HCT116 (cell line): ENCODE measurements around the gene UPK2. TPM values are rescaled to one million over a fixed set of nuclear protein-coding genes. Genes with fewer than 3 reads are reported as not detected.

Experiments
- ATAC-seq: fragments of 200-7000 bp; cut with Tn5 transposase; 2 replicates; pipeline ENCODE4 v1.9.1; 2020; ENCODE audit warnings: mild to moderate bottlenecking, moderate library complexity
- BruUV-seq: library from RNA; stranded (reverse); fragments of 400-500 nt; replicated peaks from 2 replicates; lab custom pipeline; 2021; lab: Mats Ljungman, UMichigan
- CTCF ChIA-PET: fragments of 300-600 bp; sonication (Branson Sonifier 250); formaldehyde crosslinking; loops from one replicate; lab custom pipeline; 2021; ENCODE audit warnings: antibody characterized with exemption; lab: Charles Lee
- POLR2A ChIA-PET: fragments of 300-600, 350-600 bp; sonication (Branson Sonifier 250); formaldehyde crosslinking; loops from one replicate; lab custom pipeline; 2021; ENCODE audit warnings: antibody characterized with exemption; lab: Charles Lee
- RAD21 ChIA-PET, 2 experiments: fragments of 300-600 bp; sonication (Branson Sonifier 250); formaldehyde crosslinking; loops; one replicate each; lab custom pipeline; 2023; ENCODE audit warnings: low total read pairs in 2 of 2; ENCODE audit not compliant: uncharacterized antibody in 2 of 2, unreplicated experiment in 2 of 2, low non-redundant PET in 1 of 2; lab: Charles Lee
- DNase-seq: peaks from one replicate; pipeline ENCODE4 v3.0.0-alpha.2; 2010; ENCODE audit warnings: low read depth, low spot score
- H2AFZ ChIP-seq: fragments of 200-600 bp; shearing (Covaris generic), sonication (generic); 2 replicates; pipeline ENCODE4 v1.6.1; 2017; ENCODE audit warnings: low read depth, mixed run types, mixed read lengths, antibody characterized with exemption, low read length; ENCODE audit not compliant: poor library complexity, severe bottlenecking
- H3K27ac ChIP-seq: 2 replicates; pipeline ENCODE4 v1.5.1; 2012; ENCODE audit warnings: low read depth, low read length
- H3K27me3 ChIP-seq: fragments of 200-600 bp; sonication (generic); 2 replicates; pipeline ENCODE4 v1.6.1; 2016; ENCODE audit warnings: mixed run types, low read length, mixed read lengths; ENCODE audit not compliant: insufficient read depth
- H3K36me3 ChIP-seq, 2 experiments: fragments of 200-500 bp in 1 of 2; fragments of 200-600 bp in 1 of 2; sonication (Bioruptor generic) in 1 of 2; sonication (generic) in 1 of 2; 2 replicates each; pipeline versions ENCODE4 v1.5.1 to v1.6.1; 2014 to 2016; ENCODE audit warnings: low read length in 2 of 2, inconsistent platforms in 1 of 2, mixed read lengths in 1 of 2, mixed run types in 1 of 2; ENCODE audit not compliant: insufficient read depth in 2 of 2, control insufficient read depth in 1 of 2
- H3K4me1 ChIP-seq, 2 experiments: fragments of 200-600 bp in 1 of 2; sonication (generic) in 1 of 2; 2 replicates each; pipeline versions ENCODE4 v1.5.1 to v1.6.1; 2012 to 2017; ENCODE audit warnings: low read length in 2 of 2, inconsistent platforms in 1 of 2, mild to moderate bottlenecking in 1 of 2, mixed read lengths in 1 of 2, mixed run types in 1 of 2, moderate library complexity in 1 of 2; ENCODE audit not compliant: insufficient read depth in 2 of 2, control insufficient read depth in 1 of 2
- H3K4me2 ChIP-seq: fragments of 200-600 bp; sonication (generic); 2 replicates; pipeline ENCODE4 v1.6.1; 2017; ENCODE audit warnings: mixed run types, low read length, mixed read lengths
- H3K4me3 ChIP-seq, 2 experiments: fragments of 200-600 bp in 1 of 2; sonication (generic) in 1 of 2; replicated peaks in 1 of 2; 2 replicates each; pipeline ENCODE4 v1.5.1; 2011 to 2016; ENCODE audit warnings: low read length in 2 of 2, control low read depth in 1 of 2, low read depth in 1 of 2, mild to moderate bottlenecking in 1 of 2, mixed read lengths in 1 of 2, mixed run types in 1 of 2
- H3K79me2 ChIP-seq: fragments of 200-600 bp; sonication (generic); 2 replicates; pipeline ENCODE4 v1.6.1; 2017; ENCODE audit warnings: mild to moderate bottlenecking, mixed run types, low read length, moderate library complexity, mixed read lengths; ENCODE audit not compliant: insufficient read depth
- H3K9ac ChIP-seq: fragments of 200-600 bp; sonication (generic); 2 replicates; pipeline ENCODE4 v1.6.1; 2016; ENCODE audit warnings: low read length, mixed read lengths
- H3K9me2 ChIP-seq: fragments of 200-600 bp; sonication (generic), shearing (Covaris generic); 2 replicates; pipeline ENCODE4 v1.6.1; 2017; ENCODE audit warnings: mixed run types, mild to moderate bottlenecking, moderate library complexity; ENCODE audit not compliant: insufficient read depth
- H3K9me3 ChIP-seq, 2 experiments: fragments of 200-500 bp in 1 of 2; fragments of 200-600 bp in 1 of 2; sonication (Bioruptor generic) in 1 of 2; sonication (generic) in 1 of 2; 2 replicates each; pipeline ENCODE4 v1.6.1; 2014 to 2017; ENCODE audit warnings: low read length in 2 of 2, mixed read lengths in 2 of 2, inconsistent platforms in 1 of 2, low read depth in 1 of 2, mild to moderate bottlenecking in 1 of 2, mixed run types in 1 of 2, moderate library complexity in 1 of 2; ENCODE audit not compliant: control insufficient read depth in 1 of 2, insufficient read depth in 1 of 2
- H4K20me1 ChIP-seq: fragments of 200-600 bp; sonication (generic), shearing (Covaris generic); 2 replicates; pipeline ENCODE4 v1.6.1; 2017; ENCODE audit warnings: mixed run types, mild to moderate bottlenecking, moderate library complexity; ENCODE audit not compliant: insufficient read depth
- CBX3 ChIP-seq: IDR thresholded peaks from 2 replicates; pipeline ENCODE4 v1.6.1; 2012; ENCODE audit warnings: low read depth
- CTCF ChIP-seq, 3 experiments: fragments of 200-600 bp in 1 of 3; sonication (generic) in 1 of 3; IDR thresholded peaks in 2 of 3; conservative IDR thresholded peaks in 1 of 3; 2 replicates each; pipeline ENCODE4 v1.5.1; 2012 to 2017; ENCODE audit warnings: low read depth in 2 of 3, low read length in 2 of 3, antibody characterized with exemption in 1 of 3, borderline replicate concordance in 1 of 3, control low read depth in 1 of 3, mild to moderate bottlenecking in 1 of 3, mixed read lengths in 1 of 3, mixed run types in 1 of 3, moderate library complexity in 1 of 3; ENCODE audit not compliant: insufficient read depth in 1 of 3
- EGR1 ChIP-seq: IDR thresholded peaks from 2 replicates; pipeline ENCODE4 v1.6.1; 2012; ENCODE audit warnings: low read depth
- EZH2 ChIP-seq: fragments of 200-600 bp; sonication (generic); IDR thresholded peaks from 2 replicates; pipeline ENCODE4 v1.6.1; 2017; ENCODE audit warnings: antibody characterized with exemption, mixed run types
- JUND ChIP-seq: IDR thresholded peaks from 2 replicates; pipeline ENCODE4 v1.6.1; 2012
- MAX ChIP-seq: IDR thresholded peaks from 2 replicates; pipeline ENCODE4 v1.6.1; 2012
- POLR2A ChIP-seq: IDR thresholded peaks from 2 replicates; pipeline ENCODE4 v1.7.0; 2011; ENCODE audit warnings: borderline replicate concordance; ENCODE audit not compliant: insufficient read depth, insufficient read length; ENCODE audit errors: extremely low read depth
- RAD21 ChIP-seq: IDR thresholded peaks from 2 replicates; pipeline ENCODE4 v1.6.1; 2012; ENCODE audit warnings: low read depth, mild to moderate bottlenecking
- REST ChIP-seq: IDR thresholded peaks from 2 replicates; pipeline ENCODE4 v1.6.1; 2012; ENCODE audit warnings: low read depth
- YY1 ChIP-seq: IDR thresholded peaks from 2 replicates; pipeline ENCODE4 v1.6.1; 2011; ENCODE audit warnings: low read length, low read depth, moderate library complexity, mild to moderate bottlenecking; ENCODE audit not compliant: insufficient replicate concordance; ENCODE audit errors: extremely low read depth
- ZFX ChIP-seq: fragments of 450-650 bp; IDR thresholded peaks from 2 replicates; pipeline ENCODE4 v1.6.1; 2017
- ZNF274 ChIP-seq: fragments of 200-500 bp; sonication (Bioruptor generic); IDR thresholded peaks from 2 replicates; pipeline ENCODE4 v1.6.1; 2014; ENCODE audit warnings: mild to moderate bottlenecking, low read depth, low read length, inconsistent platforms
- intact Hi-C: fragments of 100-400 bp; cut with micrococcal nuclease; formaldehyde crosslinking; loops from 2 replicates; pipeline ENCODE4 v1.10.0; 2022
- total RNA-seq: library from RNA; stranded (reverse); gene quantifications from one replicate; pipeline ENCODE4 v1.2.1, GENCODE V29; 2021; ENCODE audit not compliant: unreplicated experiment

Gene UPK2
- total RNA-seq, 1 experiment from 2014 or later = 0.42 TPM

GRCh38 chr11:118914987-118915386 is 41.1 kb upstream of the UPK2 start:
- no peaks in the 10 kb centered on the region for H3K9me2 ChIP-seq
- H2AFZ ChIP-seq = no peak overlapping the region
- DNase-seq (no peak), ATAC-seq (no peak)
- no peak overlapping the region; a peak in 1 of 4 replicates for H3K4me3 ChIP-seq
- ChIA-PET POLR2A (no interaction called here), CTCF (no interaction called here), RAD21 (interaction anchor here in 1 of 2 experiments (0.6 kb wide), 1 partner anchor 12 kb away, joined by 3 read pairs; no protein-coding TSS in a partner anchor)
- intact Hi-C loops = loop anchor here (5.0 kb wide), 1 partner anchor 102 kb away; the partner anchor contains the start of genes RPS25 and TRAPPC4
- H3K9ac ChIP-seq = peak overlapping the region; percentile 91
- H3K79me2 ChIP-seq = peaks cover 85% of the 10 kb centered on the region
- BruUV-seq = no TSS peak
- peak overlapping the region; percentile 100 for H3K27ac ChIP-seq
- no peaks in the 10 kb centered on the region for H3K27me3 ChIP-seq
- H3K4me2 ChIP-seq = peak overlapping the region; percentile 100
- no peaks in the 10 kb centered on the region for H4K20me1 ChIP-seq
- TF ChIP-seq EGR1 (no peak), EZH2 (no peak), CTCF (IDR thresholded peaks at IDR 0.05 in 2 of 3, conservative IDR thresholded peaks at IDR 0.05 in 1 of 3; ENCODE audit: borderline replicate concordance in 1 of 3, insufficient read depth in 1 of 3, low read depth in 2 of 3, low read length in 2 of 3) (no peak), POLR2A (no peak), CBX3 (no peak)
- H3K9me3 ChIP-seq = no peaks in the 10 kb centered on the region
- H3K4me1 ChIP-seq = peaks cover 79 to 99% of the 10 kb centered on the region in 2 experiments
- H3K36me3 ChIP-seq = peaks cover 0 to 8% of the 10 kb centered on the region in 2 experiments; a peak in 1 of 4 replicates

- Histone ChIP-seq H3K79me2 (peaks cover 86% of the 10 kb centered on the region), H3K9ac (peak overlapping the region; percentile 91), H3K4me2 (peak overlapping the region; percentile 100), H2AFZ (no peak overlapping the region), H3K36me3 (peaks cover 0 to 8% of the 10 kb centered on the region in 2 experiments; a peak in 1 of 4 replicates), H3K27ac (peak overlapping the region; percentile 100), H3K4me1 (peaks cover 80 to 99% of the 10 kb centered on the region in 2 experiments), H3K9me3 (no peaks in the 10 kb centered on the region), H3K4me3 (no peak overlapping the region), H3K27me3 (no peaks in the 10 kb centered on the region), H4K20me1 (no peaks in the 10 kb centered on the region), H3K9me2 (no peaks in the 10 kb centered on the region)
- DNase-seq = no peak
- RAD21 ChIA-PET = no interaction called here
- CTCF ChIA-PET = no interaction called here
- POLR2A ChIA-PET = no interaction called here
- no peak for ATAC-seq
- no peak for TF ChIP-seq REST
- no peak for TF ChIP-seq RAD21
- TF ChIP-seq CBX3 = no peak
- no peak for TF ChIP-seq ZFX
- TF ChIP-seq ZNF274 = no peak
- TF ChIP-seq MAX = no peak
- TF ChIP-seq JUND = no peak
- TF ChIP-seq YY1 = no peak
- BruUV-seq = no TSS peak
- intact Hi-C loops = no loop called here
Measured at GRCh38 chr11:118915396-118915795, 40.7 kb upstream of the UPK2 start.
